Measurements from ENCODE around the gene DNAJC1. TPM values are rescaled to one million over a fixed set of nuclear protein-coding genes. Genes with fewer than 3 reads are reported as not detected.

DNAJC1 gene
- total RNA-seq, 6 experiments from 2014 or later = 16.0 to 106 (median 27.8) TPM

- H3K36me3 ChIP-seq = no peaks in the 10 kb centered on the region
- no peak for ATAC-seq
- 88% methylated on average over 8 of the region's 8 CpGs for WGBS (ENCODE audit: insufficient coverage, low coverage, low lambda C conversion rate, missing lambda C conversion rate)
- TF ChIP-seq CTCF (IDR thresholded peaks at IDR 0.05) (no peak), POLR2A (IDR thresholded peaks at IDR 0.05) (no peak)
- DNase-seq = no peak
- H3K27ac ChIP-seq = no peak overlapping the region
- peaks cover 0 to 6% (median 0%) of the 10 kb centered on the region in 4 donors for H3K4me1 ChIP-seq
- H3K9me3 ChIP-seq = no peaks in the 10 kb centered on the region
- no peaks in the 10 kb centered on the region for H3K27me3 ChIP-seq
- intact Hi-C loops (cut with DNase I) = no loop called here
- no peak overlapping the region for H3K4me3 ChIP-seq
Measured at GRCh38 chr10:21991785-21992184, 11.7 kb downstream of the DNAJC1 start.

GRCh38 chr10:21990449-21990848 lies 13.1 kb downstream of the DNAJC1 start:
- Histone ChIP-seq H3K36me3 (no peaks in the 10 kb centered on the region), H3K9me3 (no peaks in the 10 kb centered on the region), H3K27ac (no peak overlapping the region), H3K4me1 (peaks cover 0 to 4% (median 0%) of the 10 kb centered on the region in 4 donors), H3K27me3 (no peaks in the 10 kb centered on the region), H3K4me3 (no peak overlapping the region)
- TF ChIP-seq CTCF (IDR thresholded peaks at IDR 0.05) (no peak), POLR2A (IDR thresholded peaks at IDR 0.05) (no peak)
- ATAC-seq (no peak), DNase-seq (no peak)
- intact Hi-C loops (cut with DNase I) = no loop called here
- whole genome bisulfite sequencing (ENCODE audit: insufficient coverage, low coverage, low lambda C conversion rate, missing lambda C conversion rate) = 71% methylated on average over 1 of the region's 1 CpG

DNA sequence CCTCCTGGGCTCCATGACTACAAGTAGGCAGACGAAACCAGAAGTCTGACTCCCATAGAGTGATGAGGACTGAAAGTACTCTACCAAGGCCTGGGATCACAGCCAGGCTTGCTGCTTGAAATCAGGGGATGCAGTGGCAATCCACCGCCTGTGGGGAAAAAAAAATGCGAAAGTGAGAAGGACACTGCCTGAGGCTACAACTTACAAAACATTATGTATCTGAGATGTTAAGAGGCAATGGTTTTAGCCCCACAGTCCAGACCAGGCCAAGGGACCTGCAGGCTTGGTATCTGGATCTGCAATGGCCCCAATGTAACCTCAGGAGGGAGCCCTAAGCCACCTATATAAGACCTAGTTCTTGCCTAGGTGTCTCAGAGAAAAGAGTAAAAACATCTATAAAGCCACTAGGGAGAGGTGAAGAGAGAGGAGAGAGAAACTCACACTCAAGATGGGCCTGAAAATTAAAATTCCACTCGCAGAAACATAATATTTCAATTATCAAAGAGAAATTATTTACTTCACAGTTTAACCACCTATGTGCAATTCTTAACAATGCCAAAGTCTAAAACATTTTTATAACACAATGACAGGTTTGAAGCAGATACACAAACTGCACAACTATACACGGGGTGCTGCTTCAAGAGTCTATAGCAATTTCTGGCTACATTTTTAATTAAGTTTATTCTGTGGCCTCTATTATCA lies 13.9 kb downstream of the DNAJC1 start:
- Histone ChIP-seq H3K27me3 (no peaks in the 10 kb centered on the region), H3K4me1 (no peaks in the 10 kb centered on the region), H3K36me3 (no peaks in the 10 kb centered on the region), H3K9me3 (no peaks in the 10 kb centered on the region), H3K4me3 (no peak overlapping the region), H3K27ac (no peak overlapping the region)
- WGBS (ENCODE audit: insufficient coverage, low coverage, low lambda C conversion rate, missing lambda C conversion rate) = 44% methylated on average over 5 of the region's 5 CpGs
- TF ChIP-seq CTCF (IDR thresholded peaks at IDR 0.05) = peak; percentile 35 to 58 (median 52)
- TF ChIP-seq POLR2A (IDR thresholded peaks at IDR 0.05) = no peak
- DNase-seq = peak in 1 of 3 donors; percentile 46
- ATAC-seq = peak; percentile 93 to 95 (median 94)
- intact Hi-C loops (cut with DNase I) = no loop called here

DNA sequence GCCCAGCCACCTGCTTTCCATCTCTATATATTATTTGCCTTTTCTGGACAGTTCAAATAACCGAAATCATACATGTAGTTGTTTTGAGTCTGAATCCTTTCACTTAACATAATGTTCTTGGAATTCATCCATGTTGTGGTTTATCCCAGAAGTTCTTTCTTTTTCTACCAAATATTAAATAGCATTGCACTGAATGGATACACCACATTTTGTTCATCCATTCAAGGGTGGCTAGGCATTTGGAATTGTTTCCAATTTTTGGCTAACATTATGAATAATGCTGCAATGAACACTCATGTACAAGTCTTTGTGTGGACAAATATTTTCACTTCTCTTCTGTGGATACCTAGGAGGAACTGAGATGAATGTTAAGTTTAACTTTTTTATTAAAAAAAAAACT lies 18.0 kb downstream of the DNAJC1 start:
- H3K27ac ChIP-seq = no peak overlapping the region
- ATAC-seq = no peak
- intact Hi-C loops (cut with DNase I) = no loop called here
- no peaks in the 10 kb centered on the region for H3K36me3 ChIP-seq
- no peak for DNase-seq
- no peaks in the 10 kb centered on the region for H3K27me3 ChIP-seq
- H3K4me1 ChIP-seq = no peaks in the 10 kb centered on the region
- H3K9me3 ChIP-seq = no peaks in the 10 kb centered on the region
- WGBS (ENCODE audit: insufficient coverage, low coverage, low lambda C conversion rate, missing lambda C conversion rate) = 93% methylated on average over 1 of the region's 1 CpG
- no peak overlapping the region for H3K4me3 ChIP-seq
- no peak for TF ChIP-seq POLR2A (IDR thresholded peaks at IDR 0.05)
- no peak for TF ChIP-seq CTCF (IDR thresholded peaks at IDR 0.05)
